Measurements from ENCODE around the gene SNTB2.
"Not testable (repeated sequence)": the region's sequence is repeated elsewhere in the genome, so short reads cannot be mapped to it uniquely, and the experiment has no call there.

SNTB2 gene

GRCh38 chr16:69186642-69187445 is at the start of gene SNTB2:
Gene SNTB2, plus strand, starts transcription at chr16:69187164. Its CDS starts 3 bp downstream, at chr16:69187167.
- peak within 1 kb of the TSS; percentile 85 for H3K27ac ChIP-seq (ENCODE audit: low read depth, low read length)
- H3K4me1 ChIP-seq (ENCODE audit: control insufficient read depth in 5 of 5, insufficient read depth in 5 of 5, low read length in 5 of 5): peaks cover 8 to 63% (median 55%) of the 10 kb centered on the region in 5 donors
- H3K36me3 ChIP-seq (ENCODE audit: control insufficient read depth in 5 of 5, insufficient read depth in 5 of 5, low read length in 5 of 5): no peaks in the 10 kb centered on the region
- no peaks in the 10 kb centered on the region for H3K27me3 ChIP-seq (ENCODE audit: control insufficient read depth in 5 of 5, insufficient read depth in 4 of 5, low read length in 5 of 5)
- H3K9me3 ChIP-seq (ENCODE audit: control insufficient read depth in 5 of 5, low read length in 5 of 5): no peaks in the 10 kb centered on the region
- peak within 1 kb of the TSS; percentile 75 to 94 (median 80) for H3K4me3 ChIP-seq (ENCODE audit: low read depth in 1 of 5, low read length in 5 of 5)
- peak within 1 kb of the TSS; percentile 3 to 98 (median 85) for H3K9ac ChIP-seq (ENCODE audit: low read length in 5 of 5)

- H3K36me3 ChIP-seq (ENCODE audit: control insufficient read depth in 5 of 5, insufficient read depth in 5 of 5, low read length in 5 of 5): peaks cover 23 to 65% (median 33%) of the 10 kb centered on the region in 5 donors
- peaks cover 0 to 17% (median 11%) of the 10 kb centered on the region in 5 donors for H3K4me1 ChIP-seq (ENCODE audit: control insufficient read depth in 5 of 5, insufficient read depth in 5 of 5, low read length in 5 of 5)
- H3K4me3 ChIP-seq (ENCODE audit: low read depth in 1 of 5, low read length in 5 of 5): no peak overlapping the region
- no peak overlapping the region for H3K27ac ChIP-seq (ENCODE audit: low read depth, low read length)
- H3K9me3 ChIP-seq (ENCODE audit: control insufficient read depth in 5 of 5, low read length in 5 of 5): no peaks in the 10 kb centered on the region
- H3K9ac ChIP-seq (ENCODE audit: low read length in 5 of 5): no peak overlapping the region
- H3K27me3 ChIP-seq (ENCODE audit: control insufficient read depth in 5 of 5, insufficient read depth in 4 of 5, low read length in 5 of 5): no peaks in the 10 kb centered on the region
These were observed 48.4 kb upstream of the SNTB2 start for GRCh38 chr16:69138608-69139007.

- peaks cover 23 to 70% (median 33%) of the 10 kb centered on the region in 5 donors for H3K36me3 ChIP-seq (ENCODE audit: control insufficient read depth in 5 of 5, insufficient read depth in 5 of 5, low read length in 5 of 5)
- H3K9me3 ChIP-seq (ENCODE audit: control insufficient read depth in 5 of 5, low read length in 5 of 5): not testable (repeated sequence)
These were observed 47.5 kb upstream of the SNTB2 start for GRCh38 chr16:69139464-69139863.

GRCh38 chr16:69141014-69141413 is 46.0 kb upstream of the SNTB2 start:
- H3K4me3 ChIP-seq (ENCODE audit: low read depth in 1 of 5, low read length in 5 of 5): no peak overlapping the region
- H3K9me3 ChIP-seq (ENCODE audit: control insufficient read depth in 5 of 5, low read length in 5 of 5): no peaks in the 10 kb centered on the region
- peak overlapping the region; percentile 45 for H3K27ac ChIP-seq (ENCODE audit: low read depth, low read length)
- peak overlapping the region in 1 of 5 donors; percentile 10 for H3K9ac ChIP-seq (ENCODE audit: low read length in 5 of 5)
- no peaks in the 10 kb centered on the region for H3K27me3 ChIP-seq (ENCODE audit: control insufficient read depth in 5 of 5, insufficient read depth in 4 of 5, low read length in 5 of 5)
- peaks cover 23 to 76% (median 36%) of the 10 kb centered on the region in 5 donors for H3K36me3 ChIP-seq (ENCODE audit: control insufficient read depth in 5 of 5, insufficient read depth in 5 of 5, low read length in 5 of 5)
- H3K4me1 ChIP-seq (ENCODE audit: control insufficient read depth in 5 of 5, insufficient read depth in 5 of 5, low read length in 5 of 5): peaks cover 0 to 21% (median 10%) of the 10 kb centered on the region in 5 donors

More at GRCh38 chr16:69139464-69139863, 47.5 kb upstream of the SNTB2 start:
- H3K9ac ChIP-seq (ENCODE audit: low read length in 5 of 5); H3K27ac ChIP-seq (ENCODE audit: low read depth, low read length); H3K27me3 ChIP-seq (ENCODE audit: control insufficient read depth in 5 of 5, insufficient read depth in 4 of 5, low read length in 5 of 5); H3K4me3 ChIP-seq (ENCODE audit: low read depth in 1 of 5, low read length in 5 of 5): not testable (repeated sequence)
- H3K4me1 ChIP-seq (ENCODE audit: control insufficient read depth in 5 of 5, insufficient read depth in 5 of 5, low read length in 5 of 5): peaks cover 0 to 14% (median 4%) of the 10 kb centered on the region in 5 donors

GRCh38 chr16:69141936-69142335 is 45.0 kb upstream of the SNTB2 start:
- Histone ChIP-seq H3K9ac (ENCODE audit: low read length in 5 of 5) (no peak overlapping the region), H3K36me3 (ENCODE audit: control insufficient read depth in 5 of 5, insufficient read depth in 5 of 5, low read length in 5 of 5) (peaks cover 21 to 68% (median 38%) of the 10 kb centered on the region in 5 donors), H3K9me3 (ENCODE audit: control insufficient read depth in 5 of 5, low read length in 5 of 5) (no peaks in the 10 kb centered on the region), H3K4me3 (ENCODE audit: low read depth in 1 of 5, low read length in 5 of 5) (no peak overlapping the region), H3K27ac (ENCODE audit: low read depth, low read length) (no peak overlapping the region), H3K27me3 (ENCODE audit: control insufficient read depth in 5 of 5, insufficient read depth in 4 of 5, low read length in 5 of 5) (no peaks in the 10 kb centered on the region), H3K4me1 (ENCODE audit: control insufficient read depth in 5 of 5, insufficient read depth in 5 of 5, low read length in 5 of 5) (peaks cover 0 to 25% (median 14%) of the 10 kb centered on the region in 5 donors)

GRCh38 chr16:69143116-69143515 is 43.8 kb upstream of the SNTB2 start:
- Histone ChIP-seq H3K4me3 (ENCODE audit: low read depth in 1 of 5, low read length in 5 of 5) (no peak overlapping the region), H3K4me1 (ENCODE audit: control insufficient read depth in 5 of 5, insufficient read depth in 5 of 5, low read length in 5 of 5) (peaks cover 0 to 25% (median 14%) of the 10 kb centered on the region in 5 donors), H3K9ac (ENCODE audit: low read length in 5 of 5) (no peak overlapping the region), H3K36me3 (ENCODE audit: control insufficient read depth in 5 of 5, insufficient read depth in 5 of 5, low read length in 5 of 5) (peaks cover 10 to 58% (median 37%) of the 10 kb centered on the region in 5 donors), H3K9me3 (ENCODE audit: control insufficient read depth in 5 of 5, low read length in 5 of 5) (no peaks in the 10 kb centered on the region), H3K27ac (ENCODE audit: low read depth, low read length) (no peak overlapping the region), H3K27me3 (ENCODE audit: control insufficient read depth in 5 of 5, insufficient read depth in 4 of 5, low read length in 5 of 5) (no peaks in the 10 kb centered on the region)

- H3K4me1 ChIP-seq (ENCODE audit: control insufficient read depth in 5 of 5, insufficient read depth in 5 of 5, low read length in 5 of 5): peaks cover 0 to 23% (median 14%) of the 10 kb centered on the region in 5 donors
- peak overlapping the region; percentile 84 for H3K27ac ChIP-seq (ENCODE audit: low read depth, low read length)
- no peaks in the 10 kb centered on the region for H3K27me3 ChIP-seq (ENCODE audit: control insufficient read depth in 5 of 5, insufficient read depth in 4 of 5, low read length in 5 of 5)
- H3K4me3 ChIP-seq (ENCODE audit: low read depth in 1 of 5, low read length in 5 of 5): no peak overlapping the region
- peak overlapping the region in 1 of 5 donors; percentile 55 for H3K9ac ChIP-seq (ENCODE audit: low read length in 5 of 5)
- H3K36me3 ChIP-seq (ENCODE audit: control insufficient read depth in 5 of 5, insufficient read depth in 5 of 5, low read length in 5 of 5): peaks cover 5 to 44% (median 31%) of the 10 kb centered on the region in 5 donors
- no peaks in the 10 kb centered on the region for H3K9me3 ChIP-seq (ENCODE audit: control insufficient read depth in 5 of 5, low read length in 5 of 5)
These were observed 41.3 kb upstream of the SNTB2 start for GRCh38 chr16:69145658-69146057.

GRCh38 chr16:69149621-69150020 is 37.3 kb upstream of the SNTB2 start:
- not testable (repeated sequence) for H3K27ac ChIP-seq (ENCODE audit: low read depth, low read length); H3K9me3 ChIP-seq (ENCODE audit: control insufficient read depth in 5 of 5, low read length in 5 of 5); H3K9ac ChIP-seq (ENCODE audit: low read length in 5 of 5); H3K27me3 ChIP-seq (ENCODE audit: control insufficient read depth in 5 of 5, insufficient read depth in 4 of 5, low read length in 5 of 5); H3K4me3 ChIP-seq (ENCODE audit: low read depth in 1 of 5, low read length in 5 of 5)
- Histone ChIP-seq H3K4me1 (ENCODE audit: control insufficient read depth in 5 of 5, insufficient read depth in 5 of 5, low read length in 5 of 5) (peaks cover 0 to 11% (median 9%) of the 10 kb centered on the region in 5 donors), H3K36me3 (ENCODE audit: control insufficient read depth in 5 of 5, insufficient read depth in 5 of 5, low read length in 5 of 5) (peaks cover 2 to 48% (median 33%) of the 10 kb centered on the region in 5 donors)

- no peaks in the 10 kb centered on the region for H3K27me3 ChIP-seq (ENCODE audit: control insufficient read depth in 5 of 5, insufficient read depth in 4 of 5, low read length in 5 of 5)
- no peaks in the 10 kb centered on the region for H3K9me3 ChIP-seq (ENCODE audit: control insufficient read depth in 5 of 5, low read length in 5 of 5)
- H3K4me1 ChIP-seq (ENCODE audit: control insufficient read depth in 5 of 5, insufficient read depth in 5 of 5, low read length in 5 of 5): peaks cover 0 to 9% (median 7%) of the 10 kb centered on the region in 5 donors
- H3K36me3 ChIP-seq (ENCODE audit: control insufficient read depth in 5 of 5, insufficient read depth in 5 of 5, low read length in 5 of 5): peaks cover 2 to 50% (median 36%) of the 10 kb centered on the region in 5 donors
- no peak overlapping the region for H3K27ac ChIP-seq (ENCODE audit: low read depth, low read length)
- H3K9ac ChIP-seq (ENCODE audit: low read length in 5 of 5): no peak overlapping the region
- H3K4me3 ChIP-seq (ENCODE audit: low read depth in 1 of 5, low read length in 5 of 5): no peak overlapping the region
These were observed 36.7 kb upstream of the SNTB2 start for GRCh38 chr16:69150146-69150865.

- Histone ChIP-seq H3K36me3 (ENCODE audit: control insufficient read depth in 5 of 5, insufficient read depth in 5 of 5, low read length in 5 of 5) (peaks cover 23 to 68% (median 59%) of the 10 kb centered on the region in 5 donors), H3K27me3 (ENCODE audit: control insufficient read depth in 5 of 5, insufficient read depth in 4 of 5, low read length in 5 of 5) (no peaks in the 10 kb centered on the region)
These were observed 29.8 kb upstream of the SNTB2 start for GRCh38 chr16:69157196-69157595.

More at GRCh38 chr16:69157196-69157595, 29.8 kb upstream of the SNTB2 start:
- Histone ChIP-seq H3K4me3 (ENCODE audit: low read depth in 1 of 5, low read length in 5 of 5) (no peak overlapping the region), H3K9ac (ENCODE audit: low read length in 5 of 5) (no peak overlapping the region), H3K9me3 (ENCODE audit: control insufficient read depth in 5 of 5, low read length in 5 of 5) (no peaks in the 10 kb centered on the region), H3K4me1 (ENCODE audit: control insufficient read depth in 5 of 5, insufficient read depth in 5 of 5, low read length in 5 of 5) (no peaks in the 10 kb centered on the region), H3K27ac (ENCODE audit: low read depth, low read length) (no peak overlapping the region)
